C4-2B (cell line): Measurements from ENCODE around the gene BUD23.

ENCODE experiments used
- CTCF ChIP-seq: fragments of 450-650 bp; conservative IDR thresholded peaks from 2 replicates; pipeline ENCODE4 v1.5.1; 2017; ENCODE audit warnings: mild to moderate bottlenecking
- ZFX ChIP-seq: fragments of 450-650 bp; IDR thresholded peaks from 2 replicates; pipeline ENCODE4 v1.6.1; 2017

GRCh38 chr7:73708961-73709549, 25.7 kb downstream of the BUD23 start:
- no peak for TF ChIP-seq CTCF
- no peak for TF ChIP-seq ZFX
